Hepatocyte (in vitro differentiated cells): ENCODE measurements around the gene F11R. TPM values are rescaled to one million over a fixed set of nuclear protein-coding genes. Genes with fewer than 3 reads are reported as not detected.

ENCODE experiments used
- polyA plus RNA-seq: library from polyadenylated mRNA; unstranded; fragments of >200 nt; fragmentation: Nextera tagmentation; extraction: Ambion mirVana; gene quantifications from 2 replicates; pipeline ENCODE4 v1.2.1, GENCODE V29; 2016
- small RNA-seq: library from RNA; depleted of rRNA; stranded (forward); fragments of <200 nt; gene quantifications from one replicate; pipeline ENCODE3, GENCODE V24; 2014
- total RNA-seq: library from RNA; depleted of rRNA; stranded (reverse); fragments of >200 nt; gene quantifications from 2 replicates; pipeline ENCODE4 v1.2.3, GENCODE V29; 2014

The F11R gene
- total and polyA plus RNA-seq, 2 experiments from 2014 or later = 148 to 180 TPM

Small RNA genes lying within 50 kb of the gene (small RNA-seq; reads per million reads assigned to genes)
- gene AL591806.2 = not detected

Other genes with a start within 250 kb of the F11R start
- not detected in 2 replicates for gene LY9, start 225.0 kb downstream of the F11R start, total RNA-seq
- gene LY9, start 225.0 kb downstream of the F11R start, polyA plus RNA-seq = not detected in 2 replicates
- gene CD244, start 158.3 kb downstream of the F11R start, total RNA-seq = 0.47 and 0.48 TPM in 2 replicates
- 1.1 and 1.2 TPM in 2 replicates for gene CD244, start 158.3 kb downstream of the F11R start, polyA plus RNA-seq
- 9.0 and 11.3 TPM in 2 replicates for gene ITLN1, start 136.0 kb downstream of the F11R start, total RNA-seq
- gene ITLN1, start 136.0 kb downstream of the F11R start, polyA plus RNA-seq = 7.4 and 34.9 TPM in 2 replicates
- gene ITLN2, start 66.3 kb downstream of the F11R start, total RNA-seq = 1.3 and 1.4 TPM in 2 replicates
- 1.7 and 3.6 TPM in 2 replicates for gene ITLN2, start 66.3 kb downstream of the F11R start, polyA plus RNA-seq
- 30.8 and 36.3 TPM in 2 replicates for gene TSTD1, start 17.8 kb upstream of the F11R start, total RNA-seq
- gene TSTD1, start 17.8 kb upstream of the F11R start, polyA plus RNA-seq = 101 and 102 TPM in 2 replicates
- gene USF1, start 24.8 kb upstream of the F11R start, total RNA-seq = 62.1 and 85.1 TPM in 2 replicates
- gene USF1, start 24.8 kb upstream of the F11R start, polyA plus RNA-seq = 11.9 and 23.2 TPM in 2 replicates
- 0.52 and 0.80 TPM in 2 replicates for gene ARHGAP30, start 48.7 kb upstream of the F11R start, total RNA-seq
- 1.4 and 1.7 TPM in 2 replicates for gene ARHGAP30, start 48.7 kb upstream of the F11R start, polyA plus RNA-seq
- gene NECTIN4, start 68.4 kb upstream of the F11R start, total RNA-seq = 5.9 and 7.0 TPM in 2 replicates
- 8.5 and 12.7 TPM in 2 replicates for gene NECTIN4, start 68.4 kb upstream of the F11R start, polyA plus RNA-seq
- gene KLHDC9, start 77.2 kb upstream of the F11R start, total RNA-seq = 1.4 and 3.9 TPM in 2 replicates
- gene KLHDC9, start 77.2 kb upstream of the F11R start, polyA plus RNA-seq = 4.5 and 7.4 TPM in 2 replicates
- gene PFDN2, start 96.9 kb upstream of the F11R start, total RNA-seq = 47.6 and 63.1 TPM in 2 replicates
- gene PFDN2, start 96.9 kb upstream of the F11R start, polyA plus RNA-seq = 84.6 and 93.2 TPM in 2 replicates
- 41.3 and 47.5 TPM in 2 replicates for gene NIT1, start 97.0 kb upstream of the F11R start, total RNA-seq
- 48.9 and 50.4 TPM in 2 replicates for gene NIT1, start 97.0 kb upstream of the F11R start, polyA plus RNA-seq
- gene DEDD, start 111.5 kb upstream of the F11R start, total RNA-seq = 19.0 and 21.8 TPM in 2 replicates
- 24.3 and 27.1 TPM in 2 replicates for gene DEDD, start 111.5 kb upstream of the F11R start, polyA plus RNA-seq
- gene UFC1, start 132.8 kb upstream of the F11R start, total RNA-seq = 105 and 136 TPM in 2 replicates
- 119 and 128 TPM in 2 replicates for gene UFC1, start 132.8 kb upstream of the F11R start, polyA plus RNA-seq
- 5.5 and 7.7 TPM in 2 replicates for gene USP21, start 138.3 kb upstream of the F11R start, total RNA-seq
- 24.4 and 44.7 TPM in 2 replicates for gene USP21, start 138.3 kb upstream of the F11R start, polyA plus RNA-seq
- 11.2 and 18.3 TPM in 2 replicates for gene PPOX, start 145.3 kb upstream of the F11R start, total RNA-seq
- 30.7 and 31.6 TPM in 2 replicates for gene PPOX, start 145.3 kb upstream of the F11R start, polyA plus RNA-seq
- 32.2 and 36.0 TPM in 2 replicates for gene B4GALT3, start 156.4 kb upstream of the F11R start, total RNA-seq
- gene B4GALT3, start 156.4 kb upstream of the F11R start, polyA plus RNA-seq = 48.1 and 56.9 TPM in 2 replicates
- 1.2 and 2.3 TPM in 2 replicates for gene ADAMTS4, start 177.9 kb upstream of the F11R start, total RNA-seq
- gene ADAMTS4, start 177.9 kb upstream of the F11R start, polyA plus RNA-seq = 4.4 and 6.1 TPM in 2 replicates
- gene NDUFS2, start 181.2 kb upstream of the F11R start, total RNA-seq = 103 TPM in 2 replicates
- gene NDUFS2, start 181.2 kb upstream of the F11R start, polyA plus RNA-seq = 163 and 177 TPM in 2 replicates
- gene FCER1G, start 194.1 kb upstream of the F11R start, total RNA-seq = 1.1 and 4.3 TPM in 2 replicates
- gene FCER1G, start 194.1 kb upstream of the F11R start, polyA plus RNA-seq = 4.8 and 14.5 TPM in 2 replicates
- 3,581 and 4,608 TPM in 2 replicates for gene APOA2, start 202.5 kb upstream of the F11R start, total RNA-seq
- 5,258 and 8,089 TPM in 2 replicates for gene APOA2, start 202.5 kb upstream of the F11R start, polyA plus RNA-seq
- 11.4 and 15.7 TPM in 2 replicates for gene TOMM40L, start 204.9 kb upstream of the F11R start, total RNA-seq
- 14.5 and 15.7 TPM in 2 replicates for gene TOMM40L, start 204.9 kb upstream of the F11R start, polyA plus RNA-seq
- 2.6 and 4.1 TPM in 2 replicates for gene NR1I3, start 217.1 kb upstream of the F11R start, total RNA-seq
- 3.9 and 8.1 TPM in 2 replicates for gene NR1I3, start 217.1 kb upstream of the F11R start, polyA plus RNA-seq
- 1.4 and 2.6 TPM in 2 replicates for gene PCP4L1, start 237.6 kb upstream of the F11R start, total RNA-seq
- 1.4 and 1.7 TPM in 2 replicates for gene PCP4L1, start 237.6 kb upstream of the F11R start, polyA plus RNA-seq